ENCODE data around the gene KIF3B.
A peak's percentile ranks its signal among the peaks of the same experiment; 100 is the strongest.
"Not testable (repeated sequence)": the region's sequence is repeated elsewhere in the genome, so short reads cannot be mapped to it uniquely, and the experiment has no call there.

KIF3B gene

GRCh38 chr20:32296819-32297420, 19.5 kb downstream of the KIF3B start:
- no peak for DNase-seq

DNA sequence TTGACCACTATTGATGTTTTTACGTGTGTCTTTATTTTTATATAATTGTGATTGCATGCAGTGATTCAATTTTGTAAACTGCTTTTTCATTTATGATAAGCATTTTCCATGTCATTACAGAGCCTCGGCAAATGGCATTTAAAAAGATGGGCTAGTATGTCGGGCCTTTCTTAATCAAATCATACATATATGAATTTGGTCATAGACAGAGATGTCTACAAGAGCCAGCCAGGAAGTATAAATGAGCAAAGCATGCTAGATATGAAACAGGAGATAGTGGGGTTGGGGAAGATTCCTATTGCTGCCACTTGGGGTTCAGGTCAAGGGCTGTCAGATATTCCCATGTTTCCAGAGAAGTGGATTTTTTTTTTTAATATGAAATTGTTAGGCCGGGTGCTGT, 20.0 kb downstream of the KIF3B start:
- no peak for DNase-seq

DNA sequence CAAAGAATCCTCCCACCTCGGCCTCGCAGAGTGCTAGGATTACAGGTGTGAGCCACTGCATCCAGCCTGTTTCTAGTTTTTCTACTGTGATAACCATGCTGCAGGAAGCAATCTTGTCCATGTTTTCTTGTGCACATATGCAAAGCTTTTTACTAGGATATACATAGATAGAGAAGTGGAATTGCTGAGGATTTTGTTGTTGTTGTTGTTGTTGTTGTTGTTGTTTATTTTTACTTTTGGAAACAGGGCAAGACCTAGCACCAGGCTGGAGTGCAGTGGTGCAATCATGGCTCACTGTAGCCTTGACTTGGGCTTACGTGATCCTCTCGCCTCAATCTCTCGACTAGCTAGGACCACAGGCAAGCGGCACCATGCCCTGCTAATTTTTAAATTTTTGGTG, 23.2 kb downstream of the KIF3B start:
- no peak for DNase-seq

DNA sequence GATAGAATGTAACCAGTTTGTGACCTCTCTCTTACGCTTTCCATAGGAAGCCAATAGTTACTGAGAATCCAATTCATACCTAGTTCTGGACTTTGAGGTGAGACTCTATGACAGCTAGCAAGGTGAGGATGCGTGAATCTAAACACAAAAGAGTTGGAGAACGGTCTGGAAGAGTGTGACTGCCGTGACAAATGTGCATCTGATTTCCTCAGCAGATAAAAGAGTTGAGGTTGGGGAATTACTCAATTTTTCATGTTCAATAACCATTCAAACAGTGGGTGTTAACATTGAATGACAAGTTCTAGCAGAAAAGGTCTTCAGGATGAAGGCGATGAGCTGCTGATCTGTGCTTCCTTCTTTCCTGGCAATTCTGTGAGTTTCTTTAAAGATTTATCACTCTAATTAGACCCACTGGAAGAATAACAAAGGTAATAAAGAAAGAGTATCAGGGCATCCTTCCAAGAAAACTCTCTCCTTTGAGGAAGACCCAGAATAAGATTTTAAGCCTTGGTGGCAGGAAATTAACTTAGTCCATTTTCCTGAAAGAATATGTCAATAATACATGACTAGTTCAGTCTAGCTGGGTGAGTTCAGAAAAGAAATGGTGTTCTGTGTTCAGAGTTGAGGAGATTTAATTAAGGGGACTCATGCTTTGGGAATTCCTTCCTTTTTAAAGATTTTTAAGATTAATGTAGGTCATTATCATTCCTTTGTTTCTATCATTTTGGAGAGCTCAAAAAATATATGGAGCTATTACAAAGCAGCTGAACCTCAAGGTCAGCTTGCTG, 24.5 kb downstream of the KIF3B start:
- DNase-seq: no peak

DNA sequence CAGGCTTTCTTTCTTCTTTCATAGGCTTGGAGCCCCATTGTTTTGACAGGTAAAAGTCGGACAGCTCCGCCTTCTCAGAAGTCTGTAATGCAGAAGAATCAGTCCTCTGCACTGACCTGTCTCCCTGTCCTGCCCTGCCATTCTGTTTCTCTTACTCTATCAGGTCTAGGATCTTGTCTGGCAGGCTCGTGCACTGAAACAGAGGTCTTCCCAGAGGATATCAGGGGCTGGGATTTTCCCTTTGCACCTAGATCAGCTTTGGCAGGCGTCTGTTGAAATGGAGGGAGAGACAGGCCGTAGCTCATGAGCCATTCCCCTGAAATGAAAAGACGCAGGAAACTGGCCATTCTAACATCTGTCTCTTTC, 25.0 kb downstream of the KIF3B start:
- DNase-seq: no peak

DNA sequence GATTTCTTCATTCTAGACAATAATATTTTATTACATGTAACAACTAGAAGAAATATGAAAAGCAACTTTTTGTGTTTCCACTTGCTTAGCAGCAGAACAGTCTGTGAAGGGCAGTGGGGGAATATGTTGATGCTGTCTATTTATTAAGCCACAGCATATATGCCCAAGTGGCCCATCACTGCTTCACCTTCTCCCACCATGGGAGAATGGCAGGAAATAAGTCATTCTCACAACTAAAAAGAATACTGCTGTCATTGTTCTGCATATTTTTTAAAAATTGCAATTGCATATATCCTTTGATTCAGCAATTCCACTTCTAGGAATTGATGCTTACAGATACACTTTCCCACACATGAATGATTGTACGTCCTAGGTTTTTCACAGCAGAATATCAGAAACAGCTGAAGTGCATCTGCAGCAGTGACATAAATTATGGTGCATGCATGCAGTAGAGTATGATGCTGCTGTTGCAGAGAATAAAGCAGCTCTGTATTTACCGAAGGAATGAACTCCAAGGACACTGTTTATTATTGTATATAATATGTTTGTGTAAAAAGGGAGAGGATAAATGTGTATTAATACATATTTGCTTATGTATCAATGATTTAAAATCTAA, 26.8 kb downstream of the KIF3B start:
- DNase-seq: no peak

GRCh38 chr20:32312718-32313424, 35.4 kb downstream of the KIF3B start:
- no peak for DNase-seq

DNA sequence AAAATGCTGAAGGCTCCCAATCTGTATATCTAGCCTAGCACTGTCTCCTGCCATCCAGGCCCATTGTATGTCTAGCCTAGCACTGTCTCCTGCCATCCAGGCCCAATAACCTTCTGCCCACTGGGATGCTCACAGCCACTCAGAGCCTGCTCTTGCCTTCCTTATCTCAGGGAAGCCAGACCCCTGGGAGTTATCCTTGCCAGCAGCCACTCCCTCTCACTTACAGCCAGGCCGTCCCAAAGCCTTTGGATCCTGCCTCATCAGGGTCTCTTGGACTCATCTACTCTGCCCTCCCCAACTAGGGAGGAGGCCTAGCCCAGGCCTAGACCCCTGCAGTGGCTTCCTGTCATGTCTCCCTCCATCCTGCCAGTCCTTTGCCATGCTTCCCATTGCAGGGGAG, 37.3 kb downstream of the KIF3B start:
- DNase-seq: no peak

DNA sequence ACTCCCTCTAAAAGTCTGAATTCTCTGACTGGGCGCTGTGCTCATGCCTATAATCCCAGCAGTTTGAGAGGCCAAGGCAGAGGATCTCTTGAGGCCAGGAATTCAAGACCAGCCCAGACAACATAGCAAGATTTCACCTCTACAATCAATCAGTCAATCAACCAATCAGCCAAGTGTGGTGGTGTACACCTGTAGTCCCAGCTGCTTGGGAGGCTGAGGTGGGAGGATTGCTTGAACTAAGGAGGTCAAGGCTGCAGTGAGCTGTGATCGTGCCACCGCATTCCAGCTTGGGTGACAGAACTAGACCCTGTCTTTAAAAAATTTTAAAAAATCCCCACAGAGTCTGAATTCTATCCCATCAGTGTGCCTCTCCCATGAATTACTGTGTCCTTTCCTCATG, 37.9 kb downstream of the KIF3B start:
- no peak for DNase-seq

- DNase-seq: no peak
Observed at GRCh38 chr20:32315891-32316290, 38.4 kb downstream of the KIF3B start.

GRCh38 chr20:32316667-32317066, 39.2 kb downstream of the KIF3B start:
- no peak for DNase-seq

GRCh38 chr20:32319100-32319499, 41.6 kb downstream of the KIF3B start:
- DNase-seq: no peak

- DNase-seq: no peak
Observed at GRCh38 chr20:32320305-32320704, 42.9 kb downstream of the KIF3B start.

- DNase-seq: no peak
Observed at GRCh38 chr20:32321390-32321789, 43.9 kb downstream of the KIF3B start.

- not testable (repeated sequence) for DNase-seq
Observed at GRCh38 chr20:32322260-32322659, 44.8 kb downstream of the KIF3B start.

- DNase-seq: not testable (repeated sequence)
Observed at GRCh38 chr20:32323761-32324160, 46.3 kb downstream of the KIF3B start.

- DNase-seq: peak; percentile 83 to 87
Observed at GRCh38 chr20:32325706-32326503, 48.5 kb downstream of the KIF3B start.

GRCh38 chr20:32326504-32326845, 49.0 kb downstream of the KIF3B start:
- DNase-seq: peak; percentile 74 to 84

DNA sequence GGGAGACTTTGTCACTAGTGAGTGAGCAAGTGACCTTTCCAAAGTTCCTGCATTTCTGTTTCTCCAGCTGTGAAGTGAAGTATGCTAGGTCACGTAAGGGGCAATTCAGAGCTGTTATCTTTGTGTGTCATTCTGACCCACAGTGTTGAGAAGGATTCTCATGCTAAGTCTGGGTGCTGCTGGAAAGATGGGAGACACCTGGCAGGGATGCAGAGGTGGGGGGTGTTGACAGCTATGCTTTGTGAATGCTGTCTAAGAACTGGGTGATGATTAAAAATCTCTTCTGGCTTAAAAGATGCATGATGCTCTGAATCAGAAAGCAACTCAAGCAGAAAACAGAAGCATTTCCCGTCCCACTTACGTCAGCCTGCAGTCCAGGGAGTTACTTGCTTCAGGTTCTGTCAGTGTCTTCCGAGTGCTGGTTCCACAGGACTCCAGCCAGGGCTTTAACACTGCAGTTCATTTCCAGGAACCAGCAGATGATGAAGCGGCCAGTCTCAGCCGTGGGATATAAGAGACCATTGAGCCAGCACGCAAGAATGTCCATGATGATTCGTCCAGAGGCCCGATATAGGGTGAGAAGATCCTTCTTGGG, 49.7 kb downstream of the KIF3B start:
- DNase-seq: no peak

DNA sequence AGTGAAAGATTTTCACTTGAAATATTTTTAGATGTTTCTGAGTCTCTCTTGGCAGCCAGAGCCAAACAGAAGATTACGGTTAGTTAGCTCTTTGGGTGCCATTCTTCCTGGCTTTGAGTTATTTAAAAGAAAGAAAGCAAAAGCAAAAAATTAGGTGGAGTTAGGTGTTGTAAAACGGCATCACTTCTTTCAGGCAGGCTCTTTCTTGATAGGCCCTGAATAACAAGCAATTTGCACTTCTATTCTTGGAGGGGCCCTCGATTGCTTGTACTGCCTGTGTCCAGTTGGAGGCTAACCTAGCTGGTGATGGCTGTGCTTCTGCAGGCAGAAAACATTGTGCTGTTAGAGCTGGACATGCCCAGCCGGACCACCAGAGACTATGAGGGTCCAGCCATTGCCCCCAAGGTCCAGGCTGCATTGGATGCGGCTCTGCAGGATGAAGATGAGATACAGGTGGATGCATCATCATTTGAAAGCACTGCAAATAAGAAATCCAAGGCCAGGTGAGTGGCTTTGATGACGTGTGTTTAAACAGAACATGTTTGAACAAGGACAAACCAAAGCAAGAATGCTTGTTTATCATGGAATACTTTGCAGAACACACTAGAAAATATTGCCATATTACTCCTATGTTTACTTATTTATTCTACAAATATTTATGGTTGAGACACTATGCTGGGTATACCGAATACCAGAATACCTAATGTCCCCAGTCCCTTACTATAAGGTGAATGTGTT, 52.5 kb downstream of the KIF3B start:
- peak in 1 of 2 experiments; percentile 43 for DNase-seq

DNA sequence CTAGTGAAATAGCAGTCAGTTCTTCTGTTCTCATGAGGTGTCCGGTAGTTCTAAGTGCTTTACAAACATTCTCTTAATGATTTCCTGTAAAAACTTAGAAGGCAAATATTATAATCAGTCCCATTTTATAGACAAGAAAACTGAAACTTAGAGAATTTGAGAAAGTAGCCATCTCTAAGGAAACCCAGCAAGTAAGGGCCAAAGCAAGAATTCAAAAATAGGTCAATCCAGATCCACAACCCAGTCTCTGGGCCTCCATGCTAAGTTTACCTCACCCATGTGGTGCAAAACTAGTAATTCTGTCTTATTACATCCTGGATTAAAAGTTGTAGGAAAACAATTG, 53.1 kb downstream of the KIF3B start:
- DNase-seq: no peak

DNA sequence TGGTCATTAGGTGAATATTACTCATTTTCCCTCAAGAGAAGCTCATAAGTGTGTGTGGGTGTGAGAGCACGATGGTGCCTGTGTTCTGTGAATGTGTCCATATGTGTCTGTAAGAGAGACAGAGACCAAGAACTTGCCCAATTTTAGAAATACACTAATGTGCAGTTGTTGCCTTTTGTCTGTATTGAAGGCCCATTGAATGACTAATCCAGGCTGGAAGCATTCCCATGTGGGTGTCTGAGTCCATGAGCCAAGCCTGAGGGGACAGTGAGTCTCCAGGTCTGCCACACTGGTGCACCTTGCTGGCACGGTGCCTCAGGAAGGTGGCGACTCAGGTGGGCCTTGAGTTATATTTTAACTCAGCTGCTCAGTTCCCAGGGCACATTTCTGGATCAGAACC, 55.2 kb downstream of the KIF3B start:
- DNase-seq: no peak
